HepG2 (cell line): ENCODE results near the gene SAMD4B. TPM values are rescaled to one million over a fixed set of nuclear protein-coding genes. Genes with fewer than 3 reads are reported as not detected.

Source experiments
- CREBL2 ChIP-seq: sonication (generic); formaldehyde crosslinking; IDR thresholded peaks from 2 replicates; pipeline ENCODE4 v1.8.1; 2023; ENCODE audit warnings: missing genetic modification reagents, mild to moderate bottlenecking, borderline replicate concordance
- GATAD1 ChIP-seq: IDR thresholded peaks from 2 replicates; pipeline ENCODE4 v1.6.1; 2016; ENCODE audit warnings: missing genetic modification reagents, missing compliant biosample characterization
- HHEX ChIP-seq: IDR thresholded peaks from 2 replicates; pipeline ENCODE4 v1.6.1; 2016; ENCODE audit warnings: control low read depth
- IKZF1 ChIP-seq: fragments of 450-650 bp; IDR thresholded peaks from 2 replicates; pipeline ENCODE4 v1.7.1; 2016
- JARID2 ChIP-seq: sonication (generic); formaldehyde crosslinking; IDR thresholded peaks from 2 replicates; pipeline ENCODE4 v1.8.1; 2023; ENCODE audit warnings: missing genetic modification reagents, inconsistent platforms; ENCODE audit not compliant: insufficient replicate concordance
- LRRFIP1 ChIP-seq: sonication (generic); formaldehyde crosslinking; conservative IDR thresholded peaks from 2 replicates; pipeline ENCODE4 v1.4.0; 2020; ENCODE audit warnings: missing genetic modification reagents
- NR0B2 ChIP-seq: sonication (generic); formaldehyde crosslinking; IDR thresholded peaks from 2 replicates; pipeline ENCODE4 v1.4.0; 2020; ENCODE audit warnings: mild to moderate bottlenecking, missing genetic modification reagents
- NRL ChIP-seq: sonication (generic); formaldehyde crosslinking; IDR thresholded peaks from 2 replicates; pipeline ENCODE4 v1.5.0; 2020; ENCODE audit warnings: missing genetic modification reagents, mild to moderate bottlenecking, moderate library complexity, borderline replicate concordance
- POGZ ChIP-seq: sonication (generic); formaldehyde crosslinking; IDR thresholded peaks from 2 replicates; pipeline ENCODE4 v1.4.0; 2020; ENCODE audit warnings: mild to moderate bottlenecking, missing genetic modification reagents
- PPARG ChIP-seq: conservative IDR thresholded peaks from 2 replicates; pipeline ENCODE4 v1.6.1; 2016; ENCODE audit warnings: missing biosample characterization, missing genetic modification reagents
- RCOR2 ChIP-seq: IDR thresholded peaks from 2 replicates; pipeline ENCODE4 v1.6.1; 2016; ENCODE audit warnings: missing biosample characterization, missing genetic modification reagents
- SNAI1 ChIP-seq: sonication (generic); formaldehyde crosslinking; IDR thresholded peaks from 2 replicates; pipeline ENCODE4 v1.5.0; 2020; ENCODE audit warnings: mild to moderate bottlenecking, missing genetic modification reagents, borderline replicate concordance
- SP140L ChIP-seq: sonication (generic); formaldehyde crosslinking; IDR thresholded peaks from 2 replicates; pipeline ENCODE4 v1.4.0; 2020; ENCODE audit warnings: missing genetic modification reagents, borderline replicate concordance
- TEAD3 ChIP-seq: optimal IDR thresholded peaks from 2 replicates; pipeline ENCODE3; 2016; ENCODE audit warnings: borderline replicate concordance
- YEATS4 ChIP-seq: sonication (generic); formaldehyde crosslinking; IDR thresholded peaks from 2 replicates; pipeline ENCODE4 v1.4.0; 2020; ENCODE audit warnings: missing genetic modification reagents, borderline replicate concordance
- ZBTB7B ChIP-seq: sonication (generic); formaldehyde crosslinking; IDR thresholded peaks from 2 replicates; pipeline ENCODE4 v1.4.0; 2020; ENCODE audit warnings: missing genetic modification reagents
- ZNF264 ChIP-seq: sonication (generic); formaldehyde crosslinking; IDR thresholded peaks from 2 replicates; pipeline ENCODE4 v1.4.0; 2020; ENCODE audit warnings: missing genetic modification reagents
- ZNF33A ChIP-seq: sonication (generic); formaldehyde crosslinking; IDR thresholded peaks from 2 replicates; pipeline ENCODE4 v1.5.1; 2020; ENCODE audit warnings: missing genetic modification reagents, mild to moderate bottlenecking, moderate library complexity, borderline replicate concordance
- ZSCAN9 ChIP-seq: IDR thresholded peaks from 2 replicates; pipeline ENCODE4 v1.6.1; 2016; ENCODE audit warnings: borderline replicate concordance
- polyA plus RNA-seq, 8 experiments: library from polyadenylated mRNA; depleted of rRNA in 3 of 8; stranded (reverse) in 7 of 8; unstranded in 1 of 8; fragments of >200 nt; fragmentation: Illumina TruSeq in 4 of 8; extraction: Trizol in 4 of 8; gene quantifications; 2 replicates each; pipeline versions ENCODE4 v1.2.1 to v1.2.3, GENCODE V29; 2011 to 2016; ENCODE audit warnings: low read depth in 4 of 8, missing spikeins in 1 of 8, mixed read lengths in 1 of 8; ENCODE audit not compliant: insufficient read depth in 1 of 8
- total RNA-seq, 5 experiments: library from RNA; depleted of rRNA; stranded (reverse); fragments of >200 nt; fragmentation: Illumina TruSeq; extraction: Trizol; gene quantifications; 2 replicates each; pipeline ENCODE4 v1.2.3, GENCODE V29; 2016; ENCODE audit warnings: low read depth in 1 of 5
- TF ChIP-seq, protein P1 (sequence below): sonication (generic); formaldehyde crosslinking; IDR thresholded peaks from 2 replicates; pipeline ENCODE4 v1.8.0; 2022; ENCODE audit warnings: mild to moderate bottlenecking, missing genetic modification reagents; ENCODE audit not compliant: insufficient replicate concordance
- TF ChIP-seq, protein P2 (sequence below): IDR thresholded peaks from 2 replicates; pipeline ENCODE4 v1.6.1; 2016; ENCODE audit warnings: low read depth, borderline replicate concordance
- TF ChIP-seq, protein P3 (sequence below): IDR thresholded peaks from 2 replicates; pipeline ENCODE4 v1.6.1; 2016; ENCODE audit warnings: mild to moderate bottlenecking, missing biosample characterization, missing genetic modification reagents
- TF ChIP-seq, protein P4 (sequence below): sonication (generic); formaldehyde crosslinking; IDR thresholded peaks from 2 replicates; pipeline ENCODE4 v1.5.1; 2020; ENCODE audit warnings: mild to moderate bottlenecking, moderate library complexity, missing genetic modification reagents

The SAMD4B gene
- total and polyA plus RNA-seq, 2 of the 13 experiments (the other 11 are each of a cell fraction or from before 2014, with no cell fraction given), result 26.0 to 31.8 TPM

DNA sequence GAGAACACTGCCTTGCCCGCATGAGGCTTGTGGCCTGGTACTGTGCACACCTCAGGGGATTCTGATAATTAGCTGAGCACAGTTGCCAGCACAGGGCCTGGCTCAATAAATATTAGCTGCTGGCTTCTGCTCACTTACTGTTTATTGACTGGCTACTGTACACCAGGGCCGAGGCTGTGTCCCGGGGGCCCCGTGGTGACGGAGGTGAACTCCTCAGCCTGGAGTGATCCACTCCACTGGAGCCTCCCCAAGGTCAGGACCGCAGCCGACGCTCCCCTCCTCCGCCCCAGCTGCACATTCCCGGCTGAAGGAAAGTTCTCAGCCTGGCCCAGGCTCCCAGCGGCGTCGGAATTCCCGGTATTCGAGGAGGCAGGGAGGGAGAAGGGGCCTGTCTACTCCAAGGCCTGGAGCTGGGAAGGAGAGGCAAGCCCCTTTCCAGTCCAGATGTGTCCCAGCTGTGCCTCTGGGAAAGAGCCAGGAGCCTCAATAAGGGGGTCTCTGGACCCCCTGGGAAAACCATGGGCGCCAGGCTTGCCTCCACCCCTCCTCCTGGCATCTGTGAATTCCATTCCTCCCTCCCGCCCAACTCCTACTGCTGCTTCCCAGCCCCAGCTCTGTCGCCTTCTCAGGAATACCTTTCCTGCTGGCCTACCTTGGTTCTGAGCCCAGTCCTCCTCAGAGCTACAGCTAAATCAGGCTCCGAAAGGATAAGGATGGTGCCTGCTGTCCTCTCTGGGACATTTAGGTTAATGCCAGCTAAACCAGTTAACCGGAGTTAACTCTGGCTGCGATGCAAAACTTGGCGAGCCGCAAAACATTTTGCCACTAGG lies 86.3 kb downstream of the SAMD4B start (continued):
- TF ChIP-seq NR0B2 (CRISPR knock-in tag), result no peak
- no peak for TF ChIP-seq CREBL2
- peak; percentile 28; the same call in 1 of the 2 replicates for TF ChIP-seq ZSCAN9 (CRISPR knock-in tag)
- TF ChIP-seq, protein P1, sequence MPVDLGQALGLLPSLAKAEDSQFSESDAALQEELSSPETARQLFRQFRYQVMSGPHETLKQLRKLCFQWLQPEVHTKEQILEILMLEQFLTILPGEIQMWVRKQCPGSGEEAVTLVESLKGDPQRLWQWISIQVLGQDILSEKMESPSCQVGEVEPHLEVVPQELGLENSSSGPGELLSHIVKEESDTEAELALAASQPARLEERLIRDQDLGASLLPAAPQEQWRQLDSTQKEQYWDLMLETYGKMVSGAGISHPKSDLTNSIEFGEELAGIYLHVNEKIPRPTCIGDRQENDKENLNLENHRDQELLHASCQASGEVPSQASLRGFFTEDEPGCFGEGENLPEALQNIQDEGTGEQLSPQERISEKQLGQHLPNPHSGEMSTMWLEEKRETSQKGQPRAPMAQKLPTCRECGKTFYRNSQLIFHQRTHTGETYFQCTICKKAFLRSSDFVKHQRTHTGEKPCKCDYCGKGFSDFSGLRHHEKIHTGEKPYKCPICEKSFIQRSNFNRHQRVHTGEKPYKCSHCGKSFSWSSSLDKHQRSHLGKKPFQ (CRISPR knock-in tag), result no peak
- TF ChIP-seq, protein P2, sequence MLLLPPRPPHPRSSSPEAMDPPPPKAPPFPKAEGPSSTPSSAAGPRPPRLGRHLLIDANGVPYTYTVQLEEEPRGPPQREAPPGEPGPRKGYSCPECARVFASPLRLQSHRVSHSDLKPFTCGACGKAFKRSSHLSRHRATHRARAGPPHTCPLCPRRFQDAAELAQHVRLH (CRISPR knock-in tag), result peak; percentile 24; the same call in 1 of the 2 replicates
- no peak for TF ChIP-seq ZNF33A (CRISPR knock-in tag)
- no peak for TF ChIP-seq IKZF1
- TF ChIP-seq ZBTB7B (CRISPR knock-in tag), result no peak; the same call in 1 of the 2 replicates
- no peak for TF ChIP-seq PPARG
- TF ChIP-seq HHEX (CRISPR knock-in tag), result no peak
- peak; percentile 59; the same call in 1 of the 2 replicates for TF ChIP-seq ZNF264 (CRISPR knock-in tag)
- TF ChIP-seq GATAD1 (CRISPR knock-in tag), result no peak
- TF ChIP-seq SNAI1, result no peak
- TF ChIP-seq, protein P3, sequence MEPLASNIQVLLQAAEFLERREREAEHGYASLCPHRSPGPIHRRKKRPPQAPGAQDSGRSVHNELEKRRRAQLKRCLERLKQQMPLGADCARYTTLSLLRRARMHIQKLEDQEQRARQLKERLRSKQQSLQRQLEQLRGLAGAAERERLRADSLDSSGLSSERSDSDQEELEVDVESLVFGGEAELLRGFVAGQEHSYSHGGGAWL, result no peak
- TF ChIP-seq, protein P4, sequence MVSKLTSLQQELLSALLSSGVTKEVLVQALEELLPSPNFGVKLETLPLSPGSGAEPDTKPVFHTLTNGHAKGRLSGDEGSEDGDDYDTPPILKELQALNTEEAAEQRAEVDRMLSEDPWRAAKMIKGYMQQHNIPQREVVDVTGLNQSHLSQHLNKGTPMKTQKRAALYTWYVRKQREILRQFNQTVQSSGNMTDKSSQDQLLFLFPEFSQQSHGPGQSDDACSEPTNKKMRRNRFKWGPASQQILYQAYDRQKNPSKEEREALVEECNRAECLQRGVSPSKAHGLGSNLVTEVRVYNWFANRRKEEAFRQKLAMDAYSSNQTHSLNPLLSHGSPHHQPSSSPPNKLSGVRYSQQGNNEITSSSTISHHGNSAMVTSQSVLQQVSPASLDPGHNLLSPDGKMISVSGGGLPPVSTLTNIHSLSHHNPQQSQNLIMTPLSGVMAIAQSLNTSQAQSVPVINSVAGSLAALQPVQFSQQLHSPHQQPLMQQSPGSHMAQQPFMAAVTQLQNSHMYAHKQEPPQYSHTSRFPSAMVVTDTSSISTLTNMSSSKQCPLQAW (CRISPR knock-in tag), result 0 out of 2 replicates have a peak, but pooled peaks have one; percentile 10
- no peak for TF ChIP-seq LRRFIP1 (CRISPR knock-in tag)
- TF ChIP-seq YEATS4, result no peak
- no peak for TF ChIP-seq SP140L (CRISPR knock-in tag)
- TF ChIP-seq POGZ (CRISPR knock-in tag), result no peak
- TF ChIP-seq TEAD3 (CRISPR knock-in tag), result peak; percentile 94
- no peak for TF ChIP-seq JARID2 (CRISPR knock-in tag)
- TF ChIP-seq NRL (CRISPR knock-in tag), result peak; percentile 42; the same call in 1 of the 2 replicates
- no peak for TF ChIP-seq RCOR2
